Suppressor macrophage treated with lipopolysaccharide for 4 hours (primary cell): Measurements from ENCODE around the gene COL4A2.

Experiments used
- DNase-seq: peaks from one replicate; pipeline ENCODE4 v3.0.0-alpha.2; 2020

Gene COL4A2

DNA sequence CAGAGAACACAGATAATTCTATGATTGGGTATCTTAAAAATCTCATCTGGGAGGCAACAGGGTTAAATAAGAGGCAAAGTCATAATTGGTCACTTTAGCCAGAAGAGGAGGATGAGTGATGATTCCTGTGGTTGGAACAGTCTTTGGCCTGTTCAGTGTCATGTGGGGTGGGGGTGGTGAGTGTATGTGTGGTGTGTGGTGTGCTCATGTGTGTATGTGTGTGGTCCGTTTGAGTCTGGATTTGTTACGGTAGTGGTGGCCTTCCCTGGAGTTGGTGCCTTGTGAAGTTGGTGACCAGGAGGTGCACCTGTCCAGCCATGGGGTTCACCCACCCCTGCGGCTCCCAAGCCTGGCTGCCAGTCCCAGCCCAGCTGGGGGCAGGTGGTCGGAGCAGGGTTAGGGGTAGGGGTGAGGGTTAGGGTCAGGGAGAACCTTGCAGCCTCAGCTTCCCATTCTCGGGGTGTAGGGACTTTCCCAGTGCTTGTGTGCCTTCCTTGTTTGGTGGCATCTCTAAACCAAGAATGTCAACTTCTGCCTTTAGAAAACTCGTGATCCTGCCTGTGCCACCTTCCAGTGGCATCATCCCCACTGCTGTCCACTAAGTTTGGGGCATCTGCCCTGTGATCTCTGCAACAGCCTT is 156.9 kb downstream of the COL4A2 start:
- DNase-seq = peak; percentile 84

DNA sequence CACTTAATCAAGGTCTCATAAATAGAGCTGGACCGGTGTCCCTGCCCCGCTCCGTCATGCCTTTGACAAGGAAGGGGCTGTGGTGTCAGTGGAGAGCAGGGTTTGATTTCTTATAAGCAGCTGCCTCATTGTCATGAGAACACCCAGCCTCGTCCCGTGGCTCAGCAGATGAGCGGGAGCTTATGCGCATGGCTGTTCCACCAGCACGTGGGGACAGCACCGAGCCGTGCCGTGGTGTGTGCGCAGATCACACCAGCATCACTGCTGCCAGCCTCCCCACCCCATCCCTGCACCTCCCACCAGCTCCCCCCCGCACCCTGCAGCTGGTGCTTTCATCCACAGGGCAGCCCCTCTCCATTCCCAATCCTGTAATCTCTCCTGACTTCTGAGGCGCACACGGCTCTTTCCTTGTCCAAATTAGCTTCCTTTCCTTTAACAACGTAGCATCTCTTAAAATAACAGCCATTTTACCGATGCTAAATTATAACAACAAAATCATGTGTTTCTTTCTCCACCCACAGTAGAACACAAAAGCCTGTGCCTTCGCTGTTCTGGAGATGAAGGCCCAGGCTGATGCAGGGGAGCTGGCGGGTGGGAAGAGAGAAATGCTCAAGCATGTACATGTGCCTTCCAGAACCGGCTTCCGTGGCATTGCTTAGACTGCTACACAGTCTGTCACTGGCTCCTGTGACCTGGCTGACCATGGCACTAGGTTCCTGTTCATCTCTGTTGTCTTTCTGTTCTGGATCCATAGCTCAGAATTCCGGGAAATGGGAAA is 157.7 kb downstream of the COL4A2 start:
- DNase-seq = peak; percentile 64

DNA sequence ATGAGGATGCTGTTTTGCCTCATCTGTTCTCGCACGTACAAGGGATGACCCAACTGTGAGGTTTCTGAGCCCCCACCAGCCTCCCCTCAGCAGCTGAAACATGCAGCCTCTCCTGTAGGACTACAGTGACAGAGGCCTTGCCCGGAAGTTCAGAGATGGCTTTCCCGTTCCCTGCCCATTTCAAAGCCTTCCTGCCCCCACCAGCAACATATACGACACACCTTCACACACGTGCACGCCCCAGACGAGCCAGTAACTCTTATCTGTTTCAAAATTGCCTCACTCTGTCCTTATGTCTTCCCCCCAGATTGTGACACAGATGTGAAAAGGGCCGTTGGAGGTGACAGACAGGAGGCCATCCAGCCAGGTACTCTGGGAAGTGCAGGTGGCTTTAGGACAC is 158.6 kb downstream of the COL4A2 start:
- no peak for DNase-seq

DNA sequence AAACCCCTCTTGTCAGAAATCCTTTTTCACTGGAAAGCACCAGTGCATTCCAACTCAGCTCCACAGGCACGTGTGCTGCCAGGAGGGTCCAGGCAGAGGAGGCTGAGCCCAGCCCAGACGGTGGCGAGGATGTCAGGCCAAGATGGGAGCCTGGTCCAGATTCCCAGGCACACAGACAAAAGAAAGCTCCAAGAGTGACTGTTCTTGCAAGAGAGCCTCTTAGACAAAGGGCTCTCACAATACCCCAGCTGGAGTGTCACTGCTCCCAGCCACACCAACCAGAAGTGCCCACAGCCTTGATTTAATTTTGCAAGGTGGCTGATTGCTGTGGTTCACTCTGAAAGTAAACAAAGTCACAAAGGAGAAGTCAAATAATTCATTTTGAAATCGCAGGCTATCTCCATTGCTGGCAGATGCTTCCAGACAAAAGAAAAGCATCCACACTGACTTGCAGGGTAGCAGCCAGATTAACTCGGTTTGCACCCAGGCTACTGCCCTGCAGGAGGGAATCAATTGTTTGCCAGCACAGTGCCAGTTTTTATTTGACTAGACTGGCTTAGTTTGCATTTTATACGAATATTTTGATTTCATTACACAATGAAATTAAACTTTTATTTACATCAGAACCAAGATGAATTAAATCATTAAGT is 159.3 kb downstream of the COL4A2 start:
- no peak for DNase-seq

DNA sequence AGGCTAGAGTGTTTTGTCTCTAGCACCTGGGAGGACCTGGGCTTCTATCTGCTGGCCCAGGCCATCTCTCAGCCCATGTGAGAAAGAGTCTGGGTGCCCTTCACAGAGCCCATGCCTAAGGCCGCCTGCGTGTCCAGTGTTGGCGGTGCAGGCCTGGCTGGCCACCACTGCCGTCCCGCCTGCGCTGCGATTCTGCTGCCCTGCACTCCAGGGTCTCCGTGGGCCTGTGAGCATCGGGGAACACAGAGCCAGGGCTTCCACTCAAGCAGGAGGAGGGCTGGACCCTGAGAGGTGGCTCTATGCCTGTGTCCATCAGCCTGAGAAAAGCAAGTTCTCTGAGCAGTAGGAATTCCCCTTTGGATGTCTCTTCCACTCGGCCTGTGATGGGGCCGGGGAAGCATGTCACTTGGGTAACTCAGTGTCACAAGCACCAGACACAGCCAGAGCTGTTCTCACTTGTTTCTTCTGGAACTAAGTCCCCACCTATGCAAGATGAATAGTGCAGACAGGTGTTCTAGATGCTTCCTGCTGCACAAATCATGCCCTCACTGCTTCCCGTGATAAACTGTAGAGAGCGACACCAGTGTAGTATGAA is 160.5 kb downstream of the COL4A2 start:
- DNase-seq = peak; percentile 35

DNA sequence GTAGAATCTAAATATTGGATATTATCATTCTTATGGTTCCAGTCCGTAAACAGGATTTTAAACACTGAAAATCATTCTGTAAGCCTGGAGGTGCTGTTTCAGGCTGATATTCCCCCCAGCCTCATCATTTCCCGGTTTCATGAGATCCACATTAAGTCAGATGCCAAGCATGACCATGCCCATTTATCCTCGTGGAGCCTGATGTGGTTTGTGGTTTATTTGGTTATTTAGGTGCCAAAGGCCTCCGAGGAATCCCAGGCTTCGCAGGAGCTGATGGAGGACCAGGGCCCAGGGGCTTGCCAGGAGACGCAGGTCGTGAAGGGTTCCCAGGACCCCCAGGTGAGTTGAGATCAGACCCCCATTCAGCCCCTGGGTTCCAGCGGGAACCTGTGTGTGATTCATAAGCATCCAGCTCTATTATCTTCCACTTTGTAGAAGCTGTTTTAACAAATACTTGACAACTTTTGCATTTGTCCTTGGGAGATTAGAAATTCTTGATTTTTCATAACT is 162.0 kb downstream of the COL4A2 start:
- no peak for DNase-seq

DNA sequence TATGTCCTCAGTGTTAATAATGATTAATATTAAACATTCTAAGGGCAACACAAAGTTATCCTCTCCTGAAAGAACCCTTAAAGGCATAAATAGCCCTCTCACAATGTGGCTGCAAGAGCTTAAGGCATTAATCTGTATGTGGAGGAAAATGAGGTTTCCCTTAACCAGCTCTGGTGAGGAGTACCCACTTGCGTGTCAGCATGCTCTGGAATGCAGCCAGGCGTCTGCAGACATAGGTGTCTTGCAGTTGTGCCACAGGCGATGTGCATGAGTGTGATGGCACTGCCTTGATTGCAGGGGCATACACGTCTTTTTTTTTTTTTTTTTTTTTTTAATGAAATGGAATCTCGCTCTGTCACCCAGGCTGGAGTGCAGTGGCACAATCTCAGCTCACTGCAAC is 162.5 kb downstream of the COL4A2 start:
- no peak for DNase-seq

DNA sequence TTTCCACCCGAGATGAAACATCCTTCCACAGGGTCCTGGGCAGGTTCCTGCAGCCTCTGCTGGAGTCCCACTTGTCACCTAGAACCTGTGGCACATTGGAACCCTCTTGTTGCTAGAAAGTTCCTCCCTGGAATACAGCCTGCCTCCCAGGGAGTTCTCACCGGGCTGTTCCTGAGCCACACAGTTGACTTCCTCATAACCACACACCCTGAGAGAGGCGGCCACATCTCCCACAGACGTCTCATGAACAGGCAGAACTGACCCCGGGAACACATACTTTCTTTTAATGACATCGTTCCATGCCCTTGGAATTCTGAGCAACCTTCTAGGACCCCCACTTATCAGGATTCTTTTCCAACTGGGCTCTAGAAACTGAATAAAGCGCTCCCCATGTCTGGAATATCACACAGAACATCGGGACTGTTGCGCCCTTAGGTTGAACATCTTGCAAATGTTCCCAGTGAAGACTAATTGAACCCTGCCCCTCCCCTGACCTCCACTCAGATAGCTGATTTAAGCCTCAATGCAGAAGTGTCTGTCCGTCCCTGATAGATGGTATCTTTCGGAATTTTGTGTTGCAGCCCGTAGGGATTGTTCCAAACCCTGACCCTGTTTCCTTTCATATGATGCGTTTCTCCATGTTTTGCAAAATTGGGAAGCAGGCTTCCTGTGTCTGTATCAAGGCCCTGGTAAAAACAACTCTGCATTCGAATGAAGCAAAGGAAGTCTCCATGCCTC is 163.4 kb downstream of the COL4A2 start:
- DNase-seq = peak; percentile 52

DNA sequence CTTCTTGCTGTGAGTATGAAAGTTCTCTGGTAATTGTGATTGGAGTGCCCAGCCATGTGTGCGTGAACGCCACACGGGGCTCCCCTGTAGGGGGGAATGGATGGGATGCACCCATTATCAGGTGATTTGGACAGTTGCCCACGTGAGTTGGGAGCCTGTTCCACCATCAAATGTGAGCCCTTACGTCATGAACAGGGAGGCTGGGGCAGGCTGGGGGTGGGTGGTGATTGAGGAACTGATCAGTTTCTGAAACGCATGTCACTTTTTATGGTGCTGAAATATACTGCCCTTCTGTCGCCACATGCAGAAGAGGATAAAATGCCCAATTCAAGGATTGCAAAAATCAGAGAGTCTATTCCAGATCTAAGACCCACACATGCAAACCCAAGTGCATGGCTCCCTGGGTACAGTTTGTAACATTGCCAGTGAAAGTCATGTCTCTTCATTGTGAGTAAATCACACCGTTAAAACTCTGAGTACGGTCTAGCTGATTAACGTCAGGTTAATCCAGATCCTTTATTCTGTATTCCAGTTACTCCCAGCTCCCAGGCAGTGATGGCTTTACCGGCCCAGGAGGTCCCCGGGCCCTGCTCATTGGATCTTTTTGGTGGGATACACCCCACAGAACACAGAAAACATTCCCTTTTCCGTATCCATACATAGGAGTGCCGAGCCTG is 164.2 kb downstream of the COL4A2 start:
- peak; percentile 82 for DNase-seq

DNA sequence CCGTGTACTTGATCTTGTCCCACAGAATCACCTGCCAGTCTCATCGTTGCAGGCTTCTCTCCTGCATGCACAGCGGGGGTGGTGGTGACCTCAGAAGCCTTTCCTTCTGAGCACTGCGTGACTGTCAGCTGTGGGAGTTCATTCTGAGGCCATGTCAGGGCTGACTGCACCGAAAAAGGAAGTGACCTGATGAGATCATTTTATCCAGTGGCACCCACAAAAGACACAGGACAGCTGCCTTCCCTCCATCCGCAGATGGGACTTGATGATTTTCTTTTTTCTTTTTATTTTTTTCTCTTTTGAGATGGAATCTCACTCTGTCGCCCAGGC is 164.7 kb downstream of the COL4A2 start:
- peak; percentile 94 for DNase-seq

DNA sequence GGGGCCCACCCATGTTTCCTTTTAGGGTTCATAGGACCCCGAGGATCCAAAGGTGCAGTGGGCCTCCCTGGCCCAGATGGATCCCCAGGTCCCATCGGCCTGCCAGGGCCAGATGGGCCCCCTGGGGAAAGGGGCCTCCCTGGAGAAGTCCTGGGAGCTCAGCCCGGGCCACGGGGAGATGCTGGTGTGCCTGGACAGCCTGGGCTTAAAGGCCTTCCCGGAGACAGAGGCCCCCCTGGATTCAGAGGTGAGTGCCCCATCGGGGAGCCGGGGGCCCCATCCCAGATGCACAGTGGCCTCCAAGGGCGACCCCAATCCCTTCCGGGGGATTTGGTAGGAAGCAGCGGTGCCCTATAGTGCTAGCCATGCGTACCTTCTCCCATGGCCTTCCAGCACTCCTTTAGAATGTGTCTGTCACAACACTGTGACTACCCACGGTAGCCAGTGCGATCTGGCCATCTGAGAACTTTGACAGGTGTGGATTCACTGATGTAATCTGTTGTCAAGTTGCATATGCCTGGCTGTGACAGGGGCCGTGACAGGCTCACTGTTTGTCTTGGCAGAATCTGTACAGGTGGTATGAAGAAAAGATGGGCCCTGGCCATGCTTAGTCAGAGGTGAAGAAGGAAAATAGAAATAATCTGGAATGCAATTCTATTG is 165.9 kb downstream of the COL4A2 start:
- DNase-seq = no peak

DNA sequence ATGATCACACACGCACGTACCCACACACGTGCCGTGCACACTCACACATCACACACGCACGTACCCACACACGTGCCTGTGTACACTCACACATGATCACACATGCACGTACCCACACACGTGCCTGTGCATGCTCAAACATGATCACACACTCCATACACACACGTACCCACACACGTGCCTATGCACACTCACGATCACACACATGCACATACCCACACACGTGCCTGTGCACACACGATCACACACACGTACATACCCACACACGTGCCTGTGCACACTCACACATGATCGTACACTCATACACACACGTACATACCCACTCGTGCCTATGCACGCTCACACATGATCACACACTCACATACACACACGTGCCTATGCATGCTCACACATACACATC is 167.6 kb downstream of the COL4A2 start:
- DNase-seq = no peak

DNA sequence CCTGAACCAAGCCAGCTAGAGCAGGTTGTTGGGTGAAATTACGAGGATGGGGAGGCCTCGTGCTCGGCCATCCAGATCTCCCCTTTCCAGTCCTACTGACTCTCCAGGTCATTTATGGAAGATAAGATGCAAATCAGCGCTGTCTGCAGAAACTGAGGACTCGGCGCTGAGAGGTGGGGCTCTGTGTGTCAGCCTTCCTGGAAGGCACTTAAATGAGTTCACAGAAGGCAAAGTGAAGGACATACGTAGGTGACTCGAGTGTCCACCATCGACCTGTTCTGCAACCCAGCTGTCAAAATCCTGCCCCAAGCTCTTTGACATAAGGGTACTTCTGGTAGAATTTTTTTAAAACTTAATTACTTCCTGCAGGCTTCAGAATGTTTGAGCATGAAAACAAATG is 168.0 kb downstream of the COL4A2 start:
- DNase-seq = no peak

DNA sequence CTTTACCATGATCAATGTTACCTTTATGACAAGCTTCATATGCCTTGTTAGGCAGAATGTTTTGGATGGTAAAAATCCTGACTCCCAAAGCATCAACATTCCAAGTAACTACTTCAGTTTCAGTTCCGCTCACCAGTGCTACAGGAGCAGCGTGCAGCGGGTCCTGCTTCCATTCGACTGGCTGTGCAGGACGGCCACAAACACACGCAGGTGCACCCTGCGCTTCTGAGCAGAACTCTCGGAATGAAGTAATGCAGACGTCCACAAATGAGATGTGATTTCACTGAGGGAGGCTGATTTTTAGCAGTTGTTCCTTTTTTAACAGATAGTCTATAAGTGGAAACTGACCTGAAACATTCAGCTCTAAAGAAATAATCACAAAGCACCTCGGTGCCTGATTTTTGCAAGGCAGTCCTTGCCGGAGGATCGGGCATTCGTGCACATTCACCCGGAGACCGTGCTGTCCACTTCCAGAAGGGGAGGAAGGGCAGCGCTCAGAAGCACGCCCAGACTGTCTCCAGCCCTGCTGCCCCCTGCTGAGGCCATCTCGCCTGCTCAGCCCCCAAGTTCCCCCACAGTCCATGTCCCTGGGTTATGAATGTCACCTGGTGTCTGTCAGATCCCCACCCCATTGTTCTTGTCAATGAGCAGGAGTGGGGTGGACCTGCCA is 168.6 kb downstream of the COL4A2 start:
- no peak for DNase-seq

DNA sequence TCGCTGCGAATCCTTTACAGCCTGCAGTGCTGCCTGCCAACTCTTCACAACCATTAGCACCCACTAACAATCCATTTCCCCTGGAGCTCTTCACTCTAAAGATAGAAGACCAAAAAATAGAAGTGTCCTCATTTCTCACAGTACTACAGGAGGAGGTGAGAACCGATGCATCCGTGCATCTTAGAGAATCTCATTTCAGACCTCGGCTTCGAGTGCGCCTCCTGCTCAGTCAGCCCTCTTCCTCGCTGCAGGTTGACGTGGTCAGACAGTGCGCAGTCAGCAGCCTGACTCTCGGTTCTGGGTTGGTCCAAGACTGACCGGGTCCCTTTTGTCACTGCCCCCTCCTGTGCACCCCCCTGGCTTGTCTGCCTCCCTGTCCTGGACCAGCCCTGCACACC is 169.1 kb downstream of the COL4A2 start:
- no peak for DNase-seq

DNA sequence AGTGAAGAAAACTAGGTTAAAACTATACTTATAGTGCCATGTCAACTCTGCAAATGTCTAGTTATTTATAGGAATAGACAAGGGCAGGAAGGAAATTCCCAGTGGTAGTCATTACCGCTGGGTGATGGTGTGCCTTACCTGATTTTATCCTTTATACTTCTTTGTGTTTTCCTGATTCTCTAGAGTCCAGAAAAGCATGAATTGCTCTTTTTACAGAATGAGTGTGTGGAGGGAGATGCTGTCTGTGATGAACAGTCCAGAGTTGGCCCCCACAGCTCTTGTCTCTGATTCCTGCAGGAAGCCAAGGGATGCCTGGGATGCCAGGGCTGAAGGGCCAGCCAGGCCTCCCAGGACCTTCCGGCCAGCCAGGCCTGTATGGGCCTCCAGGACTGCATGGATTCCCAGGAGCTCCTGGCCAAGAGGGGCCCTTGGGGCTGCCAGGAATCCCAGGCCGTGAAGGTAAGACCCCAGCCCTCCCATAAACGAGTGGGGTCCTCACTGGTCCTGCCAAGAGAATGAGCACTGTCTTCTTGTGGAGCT is 170.7 kb downstream of the COL4A2 start:
- DNase-seq = no peak

DNA sequence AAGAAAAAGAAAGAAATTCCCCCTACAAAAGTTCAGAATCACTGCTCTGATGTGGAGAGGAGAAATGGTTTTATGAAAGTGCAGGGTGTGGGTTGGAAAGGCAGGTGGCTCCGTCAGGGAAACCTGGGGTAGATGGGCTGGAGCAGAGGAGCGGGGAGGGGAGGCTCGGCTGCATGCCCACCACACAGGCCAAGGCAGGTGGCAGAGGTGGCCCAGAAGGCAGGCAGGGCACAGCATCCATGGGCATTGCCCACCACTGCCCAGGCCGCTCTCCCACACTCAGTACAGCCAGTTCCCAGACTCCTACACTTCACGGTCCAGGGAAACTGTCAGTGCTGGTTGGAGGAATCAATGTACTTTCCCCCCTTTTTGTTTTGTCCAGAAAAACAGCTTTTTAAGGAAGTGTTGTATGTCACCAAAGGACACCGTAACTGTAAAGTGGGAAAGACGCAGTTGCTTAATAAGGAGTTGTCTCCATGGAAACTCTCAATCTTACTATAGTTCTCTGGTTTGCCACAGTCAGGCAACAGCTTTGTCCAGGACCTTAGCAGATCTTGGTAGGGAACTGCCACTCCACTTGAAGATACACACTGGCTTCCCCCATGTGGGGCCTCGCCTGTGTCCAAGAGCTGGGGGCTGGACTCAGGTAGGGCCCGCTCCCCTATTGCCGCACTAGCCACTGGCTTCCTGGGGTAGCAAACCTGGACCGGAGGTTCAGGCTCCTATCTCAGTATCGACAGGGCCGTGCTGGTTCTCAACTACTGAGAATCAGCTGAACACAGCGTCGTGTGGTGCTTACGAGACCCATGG is 171.5 kb downstream of the COL4A2 start:
- peak; percentile 75 for DNase-seq

DNA sequence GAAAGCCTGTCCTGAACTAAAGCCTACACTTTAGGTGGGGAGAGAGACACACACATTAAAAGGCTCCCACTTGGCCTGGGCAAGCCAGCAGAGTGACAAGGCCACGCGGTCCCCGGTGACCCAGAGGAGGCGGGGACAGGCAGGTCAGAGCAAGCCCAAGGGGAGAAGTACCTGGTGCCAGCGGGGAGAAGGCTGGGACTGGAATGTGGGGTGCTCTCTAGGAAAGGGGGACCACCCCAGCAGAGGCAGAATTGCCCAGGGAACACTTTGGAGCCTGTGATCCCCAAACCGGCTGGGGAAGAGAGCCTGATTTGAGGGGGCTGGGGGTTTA is 172.1 kb downstream of the COL4A2 start:
- DNase-seq = no peak

DNA sequence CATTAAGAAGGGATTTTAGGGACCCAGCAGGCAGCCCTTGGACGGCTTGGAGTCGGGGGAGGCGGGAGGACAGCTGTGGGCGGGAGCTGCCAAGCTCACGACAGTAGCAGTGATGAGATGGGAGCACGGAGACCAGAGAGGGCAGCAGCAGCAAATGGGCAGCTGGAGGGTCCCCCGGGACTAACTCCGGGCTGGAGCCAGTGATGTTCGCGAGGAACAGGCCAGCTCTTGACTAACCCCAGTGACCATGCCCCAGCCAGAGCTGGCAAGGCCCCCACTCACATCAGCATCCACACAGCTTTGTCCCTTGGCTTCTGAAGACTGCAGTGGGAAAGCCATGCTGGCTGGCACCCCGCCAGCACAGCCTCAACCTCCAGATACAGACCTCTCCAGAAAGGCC is 172.6 kb downstream of the COL4A2 start:
- DNase-seq = no peak

DNA sequence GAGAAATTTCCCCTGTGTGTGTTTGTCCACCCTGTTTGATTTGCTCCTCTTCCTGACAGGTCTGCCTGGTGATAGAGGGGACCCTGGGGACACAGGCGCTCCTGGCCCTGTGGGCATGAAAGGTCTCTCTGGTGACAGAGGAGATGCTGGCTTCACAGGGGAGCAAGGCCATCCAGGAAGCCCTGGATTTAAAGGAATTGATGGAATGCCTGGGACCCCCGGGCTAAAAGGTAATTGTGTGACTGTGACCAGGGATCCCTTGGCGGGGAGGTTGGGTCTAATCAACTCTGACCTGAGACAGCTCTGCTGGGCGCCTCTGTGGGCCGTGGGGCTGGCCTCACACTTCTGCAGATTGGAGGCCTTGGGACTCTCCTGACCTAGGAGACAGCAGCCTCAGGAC is 173.1 kb downstream of the COL4A2 start:
- DNase-seq = no peak
